Measurements from ENCODE around the gene IGF1R.

DNA sequence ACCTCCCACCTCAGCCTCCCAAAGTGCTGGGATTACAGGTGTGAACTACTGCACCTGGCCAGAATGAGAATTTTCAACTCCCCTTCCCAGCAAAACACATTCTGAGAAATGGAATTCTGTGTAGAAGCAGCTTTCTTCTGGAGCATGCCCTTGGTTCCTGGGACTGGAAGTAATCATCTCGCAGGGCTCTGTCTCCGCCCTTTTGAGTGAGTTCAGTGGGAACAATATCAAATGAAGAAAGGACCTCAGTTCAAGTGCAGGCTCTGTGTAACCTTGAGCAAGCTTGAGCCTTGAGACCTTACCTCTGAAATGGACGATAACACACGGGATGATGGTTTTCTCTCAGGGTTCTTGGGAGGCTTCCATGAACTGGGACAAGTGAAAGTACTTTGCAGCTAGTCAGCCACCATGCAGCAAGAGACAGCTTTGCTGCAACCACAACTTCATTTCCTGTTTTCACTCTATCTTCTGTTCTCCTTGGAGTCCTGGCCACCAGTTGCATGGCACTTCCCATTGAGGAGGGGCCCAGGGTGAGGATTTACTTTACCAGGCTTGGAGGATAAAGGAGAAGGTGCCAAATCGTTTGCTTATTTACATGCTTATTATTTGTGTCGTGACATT lies 35.7 kb upstream of the IGF1R start:
- TF ChIP-seq POLR2AphosphoS5 (IDR thresholded peaks at IDR 0.05; ENCODE audit: low read depth) (no peak), SPI1 (IDR thresholded peaks at IDR 0.05; ENCODE audit: borderline replicate concordance, low read depth) (peak; percentile 86)
- TF ChIP-seq, protein P1, sequence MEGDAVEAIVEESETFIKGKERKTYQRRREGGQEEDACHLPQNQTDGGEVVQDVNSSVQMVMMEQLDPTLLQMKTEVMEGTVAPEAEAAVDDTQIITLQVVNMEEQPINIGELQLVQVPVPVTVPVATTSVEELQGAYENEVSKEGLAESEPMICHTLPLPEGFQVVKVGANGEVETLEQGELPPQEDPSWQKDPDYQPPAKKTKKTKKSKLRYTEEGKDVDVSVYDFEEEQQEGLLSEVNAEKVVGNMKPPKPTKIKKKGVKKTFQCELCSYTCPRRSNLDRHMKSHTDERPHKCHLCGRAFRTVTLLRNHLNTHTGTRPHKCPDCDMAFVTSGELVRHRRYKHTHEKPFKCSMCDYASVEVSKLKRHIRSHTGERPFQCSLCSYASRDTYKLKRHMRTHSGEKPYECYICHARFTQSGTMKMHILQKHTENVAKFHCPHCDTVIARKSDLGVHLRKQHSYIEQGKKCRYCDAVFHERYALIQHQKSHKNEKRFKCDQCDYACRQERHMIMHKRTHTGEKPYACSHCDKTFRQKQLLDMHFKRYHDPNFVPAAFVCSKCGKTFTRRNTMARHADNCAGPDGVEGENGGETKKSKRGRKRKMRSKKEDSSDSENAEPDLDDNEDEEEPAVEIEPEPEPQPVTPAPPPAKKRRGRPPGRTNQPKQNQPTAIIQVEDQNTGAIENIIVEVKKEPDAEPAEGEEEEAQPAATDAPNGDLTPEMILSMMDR (IDR thresholded peaks at IDR 0.05; ENCODE audit: insufficient read depth, low read length), result no peak
